ENCODE data around the gene LYL1. TPM values are rescaled to one million over a fixed set of nuclear protein-coding genes. Genes with fewer than 3 reads are reported as not detected.

Gene LYL1
- total RNA-seq, 2 experiments from 2014 or later: 66.8 to 72.5 TPM

DNA sequence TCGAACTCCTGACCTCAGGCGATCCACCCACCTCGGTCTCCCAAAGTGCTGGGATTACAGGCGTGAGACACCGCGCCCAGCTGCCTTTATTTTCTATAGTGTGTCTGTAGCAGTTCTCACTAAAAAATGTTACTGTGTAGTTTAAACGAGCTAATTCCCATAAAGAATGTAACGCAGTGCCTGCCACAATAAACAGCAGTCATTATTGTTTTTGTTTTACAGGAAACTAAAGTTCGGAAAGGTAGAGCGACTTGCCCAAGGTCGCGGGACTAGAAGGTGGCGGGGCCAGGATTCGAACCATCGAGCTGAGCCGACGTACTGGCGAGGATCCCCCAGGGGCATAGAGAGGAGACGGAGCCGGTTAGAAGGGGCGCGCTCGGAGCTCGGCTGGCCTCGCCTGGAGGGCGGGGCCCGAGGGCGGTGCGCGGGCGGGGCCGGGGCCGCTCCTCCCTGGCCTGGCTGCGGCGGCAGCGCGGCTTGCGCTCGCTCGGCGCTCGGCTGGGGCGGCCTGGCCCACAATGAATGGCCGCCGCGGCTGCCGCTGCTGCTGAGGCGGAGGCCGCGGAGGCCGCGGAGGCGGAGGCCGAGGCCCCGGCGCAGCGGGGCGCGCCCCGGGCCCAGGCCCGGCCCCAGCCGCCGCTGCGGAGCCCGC, 15.2 kb upstream of the LYL1 start, which contains the start of gene NACC1:
Gene NACC1, plus strand, starts transcription at position 493 of the 652 bp plus-strand sequence. CDS start 16,944 bp downstream, outside the sequence.
- ChIA-PET POLR2A (interaction anchor here (0.6 to 1.4 kb wide), 4 partner anchors 9 to 46 kb away, joined by 3 to 8 read pairs (median 3); no protein-coding TSS in a partner anchor), CTCF (ENCODE audit: unreplicated experiment) (interaction anchor here (0.6 kb wide), 1 partner anchor 12 kb away, joined by 3 read pairs; no protein-coding TSS in a partner anchor)
- no peak for TF ChIP-seq CTCF (conservative IDR thresholded peaks at IDR 0.05; ENCODE audit: low read length)
- TF ChIP-seq EZH2phosphoT487 (IDR thresholded peaks at IDR 0.05; ENCODE audit: borderline replicate concordance, low read depth, low read length): no peak
- Histone ChIP-seq H3K79me2 (ENCODE audit: insufficient read depth, low read depth, low read length) (peaks cover 65% of the 10 kb centered on the region), H3K4me3 (ENCODE audit: low read depth, low read length, poor library complexity, severe bottlenecking) (peak within 1 kb of the TSS; percentile 94), H3K9me3 (ENCODE audit: low read length) (no peaks in the 10 kb centered on the region), H4K20me1 (ENCODE audit: insufficient read depth, low read length) (peaks cover 16% of the 10 kb centered on the region), H3K9me2 (ENCODE audit: insufficient read depth, low read length) (no peaks in the 10 kb centered on the region), H3K4me1 (ENCODE audit: insufficient read depth, low read length, poor library complexity, severe bottlenecking) (peaks cover 34% of the 10 kb centered on the region), H3K36me3 (ENCODE audit: insufficient read depth, low read length) (peaks cover 32% of the 10 kb centered on the region), H3K27ac (ENCODE audit: low read depth, low read length, poor library complexity, severe bottlenecking) (peak within 1 kb of the TSS; percentile 75), H2AFZ (ENCODE audit: low read length) (peak within 1 kb of the TSS; percentile 58; the same call in 1 of the 2 replicates), H3K4me2 (ENCODE audit: low read length) (peak within 1 kb of the TSS; percentile 76)
- no TSS peak for BruUV-seq (replicated peaks)
- intact Hi-C loops (cut with micrococcal nuclease; ENCODE audit: unreplicated experiment): loop anchor here (1.0 kb wide), 1 partner anchor 32 kb away; the partner anchor contains the start of genes IER2 and STX10
- peak; percentile 95 for DNase-seq (ENCODE audit: low spot score)

DNA sequence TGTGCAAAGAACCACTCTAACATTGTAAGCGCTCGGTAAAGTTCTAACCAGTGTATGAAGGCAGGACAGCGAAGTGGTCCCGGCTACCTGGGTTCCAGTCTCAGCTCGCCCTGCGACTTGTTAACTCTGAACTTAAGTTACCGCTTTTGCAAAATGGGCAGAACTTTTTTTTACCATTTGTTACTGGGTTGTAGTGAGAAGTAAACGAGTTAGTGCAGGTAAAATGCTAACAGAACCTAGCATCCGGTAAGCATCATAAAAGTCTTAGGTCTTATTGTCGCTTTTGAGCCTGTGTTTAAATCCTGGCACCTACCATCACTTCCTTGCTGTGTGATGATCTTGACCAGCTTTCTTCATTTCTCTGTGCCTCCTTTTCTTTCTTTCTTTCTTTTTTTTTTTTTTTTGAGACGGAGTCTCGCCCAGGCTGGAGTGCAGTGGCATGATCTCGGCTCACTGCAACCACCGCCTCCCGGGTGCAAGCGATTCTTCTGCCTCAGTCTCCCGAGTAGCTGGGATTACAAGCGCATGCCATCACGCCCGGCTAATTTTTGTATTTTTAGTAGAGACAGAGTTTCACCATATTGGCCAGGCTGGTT, 14.6 kb upstream of the LYL1 start:
- peak overlapping the region; percentile 75 for H3K27ac ChIP-seq (ENCODE audit: low read depth, low read length, poor library complexity, severe bottlenecking)
- TF ChIP-seq CTCF (conservative IDR thresholded peaks at IDR 0.05; ENCODE audit: low read length) (no peak), EZH2phosphoT487 (IDR thresholded peaks at IDR 0.05; ENCODE audit: borderline replicate concordance, low read depth, low read length) (no peak)
- ChIA-PET POLR2A (interaction anchor here (0.6 to 1.4 kb wide), 5 partner anchors 9 to 57 kb away, joined by 3 to 8 read pairs (median 3); no protein-coding TSS in a partner anchor), CTCF (ENCODE audit: unreplicated experiment) (interaction anchor here (0.6 kb wide), 1 partner anchor 12 kb away, joined by 3 read pairs; no protein-coding TSS in a partner anchor)
- peak overlapping the region; percentile 90 for H3K4me3 ChIP-seq (ENCODE audit: low read depth, low read length, poor library complexity, severe bottlenecking)
- no peaks in the 10 kb centered on the region for H3K9me3 ChIP-seq (ENCODE audit: low read length)
- no TSS peak for BruUV-seq (replicated peaks)
- H3K36me3 ChIP-seq (ENCODE audit: insufficient read depth, low read length): peaks cover 32% of the 10 kb centered on the region
- H4K20me1 ChIP-seq (ENCODE audit: insufficient read depth, low read length): peaks cover 16% of the 10 kb centered on the region
- intact Hi-C loops (cut with micrococcal nuclease; ENCODE audit: unreplicated experiment): no loop called here
- peaks cover 62% of the 10 kb centered on the region for H3K79me2 ChIP-seq (ENCODE audit: insufficient read depth, low read depth, low read length)
- peaks cover 34% of the 10 kb centered on the region for H3K4me1 ChIP-seq (ENCODE audit: insufficient read depth, low read length, poor library complexity, severe bottlenecking)
- no peaks in the 10 kb centered on the region for H3K9me2 ChIP-seq (ENCODE audit: insufficient read depth, low read length)
- DNase-seq (ENCODE audit: low spot score): no peak
- H3K4me2 ChIP-seq (ENCODE audit: low read length): peak overlapping the region; percentile 76
- H2AFZ ChIP-seq (ENCODE audit: low read length): peak overlapping the region; percentile 58; the same call in 1 of the 2 replicates
